Fibroblast of pulmonary artery (primary cell): ENCODE measurements around the gene DMAP1.
A peak's percentile ranks its signal among the peaks of the same experiment; 100 is the strongest.

Source experiments
- DNase-seq: peaks from one replicate; pipeline ENCODE4 v3.0.0-alpha.2; 2010; ENCODE audit warnings: low read depth
- H3K4me3 ChIP-seq: replicated peaks from 2 replicates; pipeline ENCODE4 v1.5.1; 2011; ENCODE audit warnings: low read depth, mild to moderate bottlenecking, control low read depth, low read length, moderate library complexity
- TF ChIP-seq, protein P1 (sequence below): IDR thresholded peaks from 2 replicates; pipeline ENCODE4 v1.5.1; 2011; ENCODE audit warnings: mild to moderate bottlenecking, control low read depth, low read length, inconsistent platforms; ENCODE audit errors: missing control alignments

Gene DMAP1

DNA sequence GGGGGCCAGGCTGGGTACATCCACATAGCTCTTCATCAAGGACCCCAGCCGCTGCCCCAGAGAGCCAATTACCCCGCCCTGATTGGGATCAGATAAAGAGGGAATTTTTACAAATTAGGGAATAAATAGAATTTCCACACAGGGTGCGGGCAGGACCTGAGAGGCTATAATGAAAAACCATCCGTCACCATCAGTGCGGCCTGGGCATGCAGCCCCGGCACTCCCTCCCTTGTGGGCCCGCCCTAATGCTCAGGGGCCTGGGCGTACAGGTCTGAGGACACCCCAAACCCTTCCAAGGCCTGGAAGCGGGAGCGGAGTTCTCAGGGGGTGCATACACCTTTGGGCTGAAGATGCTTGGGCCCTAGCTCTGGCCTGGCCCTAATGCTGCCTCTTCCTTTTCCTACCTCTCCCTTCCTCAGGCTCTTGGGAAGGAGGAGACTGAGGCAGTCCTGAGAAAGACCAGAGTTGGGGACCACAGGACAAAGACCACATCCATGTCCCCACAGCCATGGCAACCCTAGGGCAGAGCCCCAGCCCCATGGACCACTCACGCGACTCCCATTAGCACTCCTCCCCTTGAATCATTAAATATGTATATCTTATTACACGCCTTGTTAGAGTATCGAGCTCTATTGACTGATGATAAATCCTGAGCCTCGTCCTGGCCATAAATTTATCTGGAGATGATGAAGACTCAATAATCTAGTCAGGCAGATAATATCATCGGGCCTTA, 16.3 kb downstream of the DMAP1 start:
- no peak overlapping the region for H3K4me3 ChIP-seq
- TF ChIP-seq, protein P1, sequence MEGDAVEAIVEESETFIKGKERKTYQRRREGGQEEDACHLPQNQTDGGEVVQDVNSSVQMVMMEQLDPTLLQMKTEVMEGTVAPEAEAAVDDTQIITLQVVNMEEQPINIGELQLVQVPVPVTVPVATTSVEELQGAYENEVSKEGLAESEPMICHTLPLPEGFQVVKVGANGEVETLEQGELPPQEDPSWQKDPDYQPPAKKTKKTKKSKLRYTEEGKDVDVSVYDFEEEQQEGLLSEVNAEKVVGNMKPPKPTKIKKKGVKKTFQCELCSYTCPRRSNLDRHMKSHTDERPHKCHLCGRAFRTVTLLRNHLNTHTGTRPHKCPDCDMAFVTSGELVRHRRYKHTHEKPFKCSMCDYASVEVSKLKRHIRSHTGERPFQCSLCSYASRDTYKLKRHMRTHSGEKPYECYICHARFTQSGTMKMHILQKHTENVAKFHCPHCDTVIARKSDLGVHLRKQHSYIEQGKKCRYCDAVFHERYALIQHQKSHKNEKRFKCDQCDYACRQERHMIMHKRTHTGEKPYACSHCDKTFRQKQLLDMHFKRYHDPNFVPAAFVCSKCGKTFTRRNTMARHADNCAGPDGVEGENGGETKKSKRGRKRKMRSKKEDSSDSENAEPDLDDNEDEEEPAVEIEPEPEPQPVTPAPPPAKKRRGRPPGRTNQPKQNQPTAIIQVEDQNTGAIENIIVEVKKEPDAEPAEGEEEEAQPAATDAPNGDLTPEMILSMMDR = no peak
- DNase-seq = no peak

- DNase-seq = no peak
- no peak overlapping the region for H3K4me3 ChIP-seq
- TF ChIP-seq, protein P1 = no peak
These were observed 17.5 kb downstream of the DMAP1 start for GRCh38 chr1:44230796-44231195.

DNA sequence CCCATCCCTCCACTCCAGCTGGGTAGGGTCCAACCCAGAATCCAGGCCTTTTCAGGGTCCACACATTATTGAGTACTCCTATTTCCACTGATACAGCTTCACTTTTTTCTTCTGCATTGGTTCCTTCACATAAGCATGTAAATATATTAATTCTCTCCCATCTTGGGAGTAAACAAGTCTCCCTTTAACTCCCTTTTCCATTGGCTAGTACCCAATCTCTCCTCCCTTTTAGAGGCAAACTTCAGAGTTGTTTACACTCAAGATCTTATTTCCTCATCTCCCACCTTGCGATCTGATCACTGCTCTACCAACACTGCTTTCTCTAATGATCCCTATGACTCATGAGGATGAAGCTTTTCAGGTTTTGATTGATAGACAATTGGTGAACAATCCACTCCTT, 20.3 kb downstream of the DMAP1 start:
- no peak for DNase-seq
- TF ChIP-seq, protein P1 = no peak
- H3K4me3 ChIP-seq = no peak overlapping the region

DNA sequence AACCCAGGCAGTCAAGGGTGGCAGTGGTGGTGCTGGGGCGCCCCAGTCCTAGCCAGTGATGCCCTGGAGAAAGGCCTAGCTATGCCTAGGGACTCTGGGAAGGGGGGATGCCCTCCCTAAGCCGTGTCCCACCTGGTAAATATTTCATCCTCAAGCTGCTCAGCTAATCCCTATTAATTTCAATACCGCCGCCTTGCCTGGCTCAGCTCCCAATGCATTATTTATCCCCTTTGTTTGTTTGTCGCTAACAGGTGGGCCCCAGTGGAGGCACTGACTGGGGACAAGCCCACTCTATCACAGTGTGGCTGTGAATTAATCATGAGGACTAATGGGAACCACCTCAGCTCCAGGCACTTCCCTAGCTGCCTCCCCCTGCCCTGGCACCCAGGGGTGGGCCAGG, 22.5 kb downstream of the DMAP1 start:
- H3K4me3 ChIP-seq = no peak overlapping the region
- no peak for DNase-seq
- TF ChIP-seq, protein P1 = no peak

DNA sequence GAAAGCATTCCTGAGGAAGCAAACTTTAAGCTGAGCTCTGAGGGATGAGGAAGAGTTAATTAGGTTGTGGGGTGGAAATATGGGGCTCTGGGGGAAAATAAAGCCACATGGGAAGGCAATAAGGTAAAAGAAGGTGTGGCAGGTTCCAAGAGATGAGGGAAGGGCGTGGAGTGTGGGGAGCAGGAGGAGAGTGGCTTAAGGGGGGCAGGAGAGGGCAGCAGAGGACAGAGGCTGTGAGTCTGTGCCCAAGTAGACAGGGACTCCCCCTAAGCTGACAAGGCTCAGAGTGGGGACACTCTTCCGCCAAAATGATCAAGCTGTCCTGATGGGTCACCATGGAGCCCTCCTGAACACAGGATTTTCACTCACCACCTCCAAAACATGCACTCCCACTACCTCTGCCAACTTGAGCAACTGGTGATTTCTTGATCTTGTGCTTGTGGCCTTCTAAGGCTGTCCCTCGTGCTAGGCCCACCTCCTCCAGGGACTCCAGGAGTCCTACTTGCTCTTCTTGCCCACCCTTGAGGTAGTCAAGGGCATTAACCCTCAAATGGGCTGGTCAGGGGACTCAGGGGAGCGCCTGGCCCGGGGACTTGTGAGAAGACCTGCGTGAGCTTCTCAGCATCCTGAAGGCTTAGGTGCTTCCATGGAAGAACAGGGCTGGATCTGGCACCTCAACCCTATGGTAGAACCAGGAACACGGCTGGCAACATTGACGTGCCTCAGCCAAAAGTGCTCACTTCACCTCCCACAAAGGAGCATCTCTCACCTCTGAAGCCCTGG, 23.4 kb downstream of the DMAP1 start:
- H3K4me3 ChIP-seq = no peak overlapping the region
- no peak for DNase-seq
- TF ChIP-seq, protein P1 = no peak

- no peak overlapping the region for H3K4me3 ChIP-seq
- DNase-seq = no peak
- TF ChIP-seq, protein P1 = peak; percentile 34
These were observed 24.6 kb downstream of the DMAP1 start for GRCh38 chr1:44237721-44238457.
